CD14-positive monocyte (primary cell): ENCODE data around the gene MIOX. TPM values are rescaled to one million over a fixed set of nuclear protein-coding genes. Genes with fewer than 3 reads are reported as not detected.
A peak's percentile ranks its signal among the peaks of the same experiment; 100 is the strongest.

ENCODE experiments used
- DNase-seq, 3 donors: peaks; one replicate each; pipeline ENCODE4 v3.0.0-alpha.2; 2011 to 2022
- H2AFZ ChIP-seq: 2 replicates; pipeline ENCODE4 v1.6.0; 2012; ENCODE audit warnings: mild to moderate bottlenecking, low read depth, low read length, inconsistent platforms; ENCODE audit not compliant: insufficient read depth, poor library complexity, severe bottlenecking
- H3K27ac ChIP-seq, 2 donors: 1 replicate in 1 of 2; 2 replicates in 1 of 2; pipeline ENCODE4 v1.5.1; 2012 to 2013; ENCODE audit warnings: low read length in 2 of 2, control low read depth in 1 of 2, inconsistent platforms in 1 of 2, low read depth in 1 of 2, mild to moderate bottlenecking in 1 of 2
- H3K27me3 ChIP-seq, 2 donors: one replicate each; pipeline versions ENCODE4 v1.6.0 to v1.6.1; 2011 to 2013; ENCODE audit warnings: low read length in 2 of 2; ENCODE audit not compliant: control insufficient read depth in 2 of 2, insufficient read depth in 2 of 2
- H3K36me3 ChIP-seq, 2 donors: replicated peaks in 1 of 2; 1 replicate in 1 of 2; 2 replicates in 1 of 2; pipeline versions ENCODE4 v1.5.1 to v1.6.1; 2012 to 2013; ENCODE audit warnings: low read length in 2 of 2, control low read depth in 1 of 2, inconsistent platforms in 1 of 2, mild to moderate bottlenecking in 1 of 2; ENCODE audit not compliant: insufficient read depth in 2 of 2, control insufficient read depth in 1 of 2
- H3K4me1 ChIP-seq, 2 donors: 1 replicate in 1 of 2; 2 replicates in 1 of 2; pipeline versions ENCODE4 v1.5.1 to v1.6.1; 2012 to 2013; ENCODE audit warnings: low read length in 2 of 2, control low read depth in 1 of 2, inconsistent platforms in 1 of 2, mild to moderate bottlenecking in 1 of 2, moderate library complexity in 1 of 2; ENCODE audit not compliant: insufficient read depth in 2 of 2, control insufficient read depth in 1 of 2
- H3K4me2 ChIP-seq: replicated peaks from 2 replicates; pipeline ENCODE3; 2012; ENCODE audit warnings: low read length, moderate library complexity, mild to moderate bottlenecking; ENCODE audit not compliant: poor library complexity, severe bottlenecking; ENCODE audit errors: extremely low read depth
- H3K4me3 ChIP-seq, 3 experiments: fragments of 200-600 bp in 1 of 3; sonication (generic) in 1 of 3; replicated peaks in 1 of 3; 1 replicate in 2 of 3; 2 replicates in 1 of 3; pipeline ENCODE4 v1.5.1; 2011 to 2013; ENCODE audit warnings: low read length in 3 of 3, mild to moderate bottlenecking in 3 of 3, control low read depth in 2 of 3, low read depth in 2 of 3, inconsistent platforms in 1 of 3, moderate library complexity in 1 of 3
- H3K79me2 ChIP-seq: 2 replicates; pipeline ENCODE4 v1.6.0; 2012; ENCODE audit warnings: mild to moderate bottlenecking, control low read depth, inconsistent platforms, low read length, moderate library complexity; ENCODE audit not compliant: insufficient read depth
- H3K9ac ChIP-seq: 2 replicates; pipeline ENCODE4 v1.6.0; 2017; ENCODE audit warnings: low read length, mild to moderate bottlenecking; ENCODE audit not compliant: insufficient read depth, poor library complexity, severe bottlenecking
- H3K9me3 ChIP-seq, 2 donors: replicated peaks in 1 of 2; 1 replicate in 1 of 2; 2 replicates in 1 of 2; pipeline versions ENCODE4 v1.5.1 to v1.6.1; 2012 to 2013; ENCODE audit warnings: low read length in 2 of 2, control low read depth in 1 of 2; ENCODE audit not compliant: control insufficient read depth in 1 of 2, insufficient read depth in 1 of 2
- H4K20me1 ChIP-seq: 2 replicates; pipeline ENCODE4 v1.6.0; 2012; ENCODE audit warnings: mild to moderate bottlenecking, low read length, control low read depth, moderate library complexity; ENCODE audit not compliant: insufficient read depth
- H3K27ac Mint-ChIP-seq, 7 donors: one replicate each; pipeline ENCODE4 v1.8.0; 2020; ENCODE audit warnings: mild to moderate bottlenecking in 7 of 7, mixed read lengths in 7 of 7, moderate library complexity in 6 of 7, inconsistent platforms in 2 of 7
- H3K27me3 Mint-ChIP-seq, 3 donors: one replicate each; pipeline ENCODE4 v1.8.0; 2021 to 2022; ENCODE audit warnings: low read depth in 3 of 3, mild to moderate bottlenecking in 3 of 3, mixed read lengths in 3 of 3, moderate library complexity in 3 of 3, inconsistent platforms in 1 of 3
- H3K36me3 Mint-ChIP-seq, 2 donors: one replicate each; pipeline ENCODE4 v1.8.0; 2020; ENCODE audit warnings: mixed read lengths in 2 of 2, inconsistent platforms in 1 of 2, mild to moderate bottlenecking in 1 of 2
- H3K4me1 Mint-ChIP-seq: one replicate; pipeline ENCODE4 v1.8.0; 2020; ENCODE audit warnings: mild to moderate bottlenecking, mixed read lengths
- H3K4me3 Mint-ChIP-seq, 2 donors: one replicate each; pipeline ENCODE4 v1.8.0; 2020; ENCODE audit warnings: mild to moderate bottlenecking in 2 of 2, mixed read lengths in 2 of 2, moderate library complexity in 1 of 2
- H3K9me3 Mint-ChIP-seq, 7 donors: one replicate each; pipeline ENCODE4 v1.8.0; 2020 to 2022; ENCODE audit warnings: mixed read lengths in 7 of 7, mild to moderate bottlenecking in 6 of 7, moderate library complexity in 6 of 7, inconsistent platforms in 2 of 7
- WGBS: methylation state at CpG from one replicate; pipeline ENCODE4 v1.1.5; 2013; ENCODE audit warnings: missing lambda C conversion rate; ENCODE audit not compliant: insufficient coverage; 5-methylcytosine and 5-hydroxymethylcytosine counted together
- intact Hi-C, 2 donors: fragments of 100-400 bp; cut with micrococcal nuclease; formaldehyde crosslinking; loops; one replicate each; pipeline versions ENCODE4 v1.15.0 to v1.15.1; 2023
- polyA plus RNA-seq, 3 donors: library from polyadenylated mRNA; depleted of rRNA in 1 of 3; unstranded in 2 of 3; stranded (reverse) in 1 of 3; fragments of 300-500 nt in 2 of 3; fragments of >200 nt in 1 of 3; fragmentation: Illumina TruSeq in 2 of 3; gene quantifications; 1 replicate in 2 of 3; 2 replicates in 1 of 3; pipeline ENCODE4 v1.2.3, GENCODE V29; 2012 to 2021
- TF ChIP-seq, protein P1 (sequence below): fragments of 200-600 bp; IDR thresholded peaks from one replicate; pipeline ENCODE4 v1.8.0; 2022; ENCODE audit warnings: antibody characterized with exemption, mild to moderate bottlenecking

The MIOX gene
- polyA plus RNA-seq, 3 donors, result not detected

DNA sequence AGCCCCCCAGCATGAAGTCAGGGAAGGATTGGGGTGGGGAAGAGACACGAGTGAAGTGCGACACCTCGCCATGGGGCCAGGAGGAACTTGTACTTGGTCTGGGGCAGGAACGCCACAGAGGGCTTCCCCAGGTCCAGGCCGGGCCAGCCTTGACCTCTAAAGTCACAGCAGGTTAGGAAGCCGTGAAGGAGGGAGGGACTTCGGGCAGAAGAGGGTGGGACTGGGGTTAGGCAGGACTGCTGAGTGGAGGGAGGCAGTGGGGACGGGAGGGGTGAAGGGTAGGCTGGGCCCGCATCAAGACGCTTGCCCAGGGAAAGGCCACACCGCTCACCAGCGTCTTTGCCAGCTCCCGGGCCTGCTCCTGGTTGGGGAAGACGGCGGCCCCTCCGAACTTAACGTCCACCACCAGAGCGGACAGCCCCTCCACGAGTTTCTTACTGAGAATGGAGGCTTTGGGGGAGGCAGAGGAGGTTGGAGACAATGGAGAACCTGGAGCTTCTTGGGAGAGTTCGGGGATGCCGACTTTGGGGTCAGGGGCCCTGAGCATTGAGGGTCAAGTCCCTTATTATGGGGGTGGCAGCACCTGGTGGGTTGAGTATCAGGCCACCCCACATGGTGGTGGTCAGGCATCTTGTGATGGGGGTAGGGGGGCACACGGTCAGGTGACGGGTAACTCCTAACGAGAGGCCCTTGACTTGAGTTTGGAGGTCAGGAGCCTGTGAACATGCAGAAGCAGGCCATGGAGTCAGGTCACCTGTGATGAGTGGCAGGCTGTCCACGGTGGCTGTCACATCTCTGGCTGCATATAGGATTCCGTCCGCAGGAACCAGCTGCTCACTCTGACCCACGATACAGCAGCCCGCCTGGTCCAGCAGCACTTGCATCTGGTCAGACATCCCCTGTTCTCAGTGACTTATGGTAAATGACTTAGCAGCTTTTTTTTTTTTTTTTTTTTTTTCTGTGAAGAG is 40.5 kb downstream of the MIOX start:
- H3K27me3 ChIP-seq, result no peaks in the 10 kb centered on the region
- H4K20me1 ChIP-seq, result peaks cover 76% of the 10 kb centered on the region
- peaks cover 44 to 71% of the 10 kb centered on the region in 2 donors for H3K4me1 ChIP-seq
- Mint-ChIP-seq H3K4me3 (peak overlapping the region; percentile 91 to 95), H3K27me3 (no peaks in the 10 kb centered on the region), H3K27ac (peak overlapping the region; percentile 94 to 100 (median 97)), H3K36me3 (peaks cover 36 to 50% of the 10 kb centered on the region in 2 donors), H3K9me3 (no peaks in the 10 kb centered on the region), H3K4me1 (peaks cover 30% of the 10 kb centered on the region)
- peak overlapping the region; percentile 100 for H3K27ac ChIP-seq
- H3K4me3 ChIP-seq, result peak overlapping the region; percentile 72 to 99 (median 73)
- DNase-seq, result peak; percentile 60 to 81 (median 80)
- H3K4me2 ChIP-seq, result peak overlapping the region; percentile 95
- WGBS, result 15% methylated on average over 27 of the region's 29 CpGs
- intact Hi-C loops, result loop anchor here (2.0 to 5.0 kb wide), 5 partner anchors 18 to 95 kb away; partner anchors contain the start of genes CHKB (in 2 of the 2), NCAPH2 (in 2 of the 2) and SYCE3 (in 2 of the 2)
- no peaks in the 10 kb centered on the region for H3K9me3 ChIP-seq
- TF ChIP-seq, protein P1, sequence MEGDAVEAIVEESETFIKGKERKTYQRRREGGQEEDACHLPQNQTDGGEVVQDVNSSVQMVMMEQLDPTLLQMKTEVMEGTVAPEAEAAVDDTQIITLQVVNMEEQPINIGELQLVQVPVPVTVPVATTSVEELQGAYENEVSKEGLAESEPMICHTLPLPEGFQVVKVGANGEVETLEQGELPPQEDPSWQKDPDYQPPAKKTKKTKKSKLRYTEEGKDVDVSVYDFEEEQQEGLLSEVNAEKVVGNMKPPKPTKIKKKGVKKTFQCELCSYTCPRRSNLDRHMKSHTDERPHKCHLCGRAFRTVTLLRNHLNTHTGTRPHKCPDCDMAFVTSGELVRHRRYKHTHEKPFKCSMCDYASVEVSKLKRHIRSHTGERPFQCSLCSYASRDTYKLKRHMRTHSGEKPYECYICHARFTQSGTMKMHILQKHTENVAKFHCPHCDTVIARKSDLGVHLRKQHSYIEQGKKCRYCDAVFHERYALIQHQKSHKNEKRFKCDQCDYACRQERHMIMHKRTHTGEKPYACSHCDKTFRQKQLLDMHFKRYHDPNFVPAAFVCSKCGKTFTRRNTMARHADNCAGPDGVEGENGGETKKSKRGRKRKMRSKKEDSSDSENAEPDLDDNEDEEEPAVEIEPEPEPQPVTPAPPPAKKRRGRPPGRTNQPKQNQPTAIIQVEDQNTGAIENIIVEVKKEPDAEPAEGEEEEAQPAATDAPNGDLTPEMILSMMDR, result no peak
- H3K79me2 ChIP-seq, result peaks cover 76% of the 10 kb centered on the region
- peak overlapping the region; percentile 100 for H3K9ac ChIP-seq
- no peak overlapping the region for H2AFZ ChIP-seq
- H3K36me3 ChIP-seq, result peaks cover 36 to 44% of the 10 kb centered on the region in 2 donors

DNA sequence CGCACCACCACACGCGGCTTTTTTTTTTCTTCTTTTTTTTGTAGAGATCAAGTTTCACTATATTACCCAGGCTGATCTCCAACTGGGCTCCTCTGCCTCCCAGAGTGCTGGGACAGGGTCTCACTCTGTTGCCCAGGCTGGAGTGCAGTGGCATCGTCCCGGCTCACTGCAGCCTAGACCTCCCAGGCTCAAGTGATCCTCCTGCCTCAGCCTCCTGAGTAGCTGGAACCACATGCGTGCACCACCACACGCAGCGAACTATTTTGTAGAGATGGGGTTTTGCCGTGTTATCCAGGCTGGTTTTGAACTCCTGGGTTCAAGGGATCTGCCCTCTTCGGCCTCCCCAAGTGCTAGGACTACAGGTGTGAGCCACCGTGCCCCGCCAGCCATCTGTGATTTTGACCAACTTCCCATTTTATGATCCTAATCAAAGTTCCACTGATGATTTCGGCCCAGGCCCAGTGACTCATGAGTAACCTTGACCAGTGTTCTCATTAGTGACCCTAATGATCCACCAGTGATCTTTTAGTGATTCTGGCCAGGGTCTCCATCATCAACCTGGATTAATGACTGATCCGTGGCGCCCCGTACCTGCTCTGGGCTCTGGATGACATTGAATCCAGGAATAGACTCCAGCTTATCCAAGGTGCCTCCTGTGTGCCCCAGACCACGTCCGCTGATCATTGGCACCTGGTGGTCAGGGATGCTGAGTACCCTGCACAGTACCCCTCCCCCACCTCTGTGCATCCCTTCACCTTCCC is 41.4 kb downstream of the MIOX start:
- TF ChIP-seq, protein P1, result no peak
- peaks cover 27 to 34% of the 10 kb centered on the region in 2 donors for H3K36me3 ChIP-seq
- no peaks in the 10 kb centered on the region for H3K27me3 Mint-ChIP-seq
- H3K27ac ChIP-seq, result peak overlapping the region; percentile 100
- H3K4me1 Mint-ChIP-seq, result peaks cover 36% of the 10 kb centered on the region
- no peak overlapping the region for H2AFZ ChIP-seq
- WGBS, result 84% methylated on average over 13 of the region's 18 CpGs
- peaks cover 66% of the 10 kb centered on the region for H4K20me1 ChIP-seq
- no peaks in the 10 kb centered on the region for H3K27me3 ChIP-seq
- H3K36me3 Mint-ChIP-seq, result peaks cover 36 to 42% of the 10 kb centered on the region in 2 donors
- H3K4me1 ChIP-seq, result peaks cover 53 to 81% of the 10 kb centered on the region in 2 donors
- DNase-seq, result peak in 2 of 3 donors; percentile 48 to 57
- peak overlapping the region; percentile 91 to 95 for H3K4me3 Mint-ChIP-seq
- H3K4me2 ChIP-seq, result peak overlapping the region; percentile 95
- H3K27ac Mint-ChIP-seq, result peak overlapping the region; percentile 94 to 100 (median 97)
- intact Hi-C loops, result loop anchor here (2.0 to 5.0 kb wide), 5 partner anchors 19 to 94 kb away; partner anchors contain the start of genes CHKB (in 2 of the 2), NCAPH2 (in 2 of the 2) and SYCE3 (in 2 of the 2)
- no peaks in the 10 kb centered on the region for H3K9me3 ChIP-seq
- H3K4me3 ChIP-seq, result peak overlapping the region; percentile 72 to 99 (median 73)
- H3K79me2 ChIP-seq, result peaks cover 86% of the 10 kb centered on the region
- H3K9me3 Mint-ChIP-seq, result no peaks in the 10 kb centered on the region
- H3K9ac ChIP-seq, result peak overlapping the region; percentile 100
